HEK293 (cell line): ENCODE results near the gene PPP2R3A.

Experiments
- CTCF ChIA-PET: fragments of 350-600 bp; formaldehyde crosslinking; extraction: SDS; loops from one replicate; lab custom pipeline; 2021; ENCODE audit warnings: antibody characterized with exemption; lab: Yijun Ruan, JAX
- POLR2A ChIA-PET: fragments of 300-600 bp; formaldehyde crosslinking; extraction: SDS; loops from one replicate; lab custom pipeline; 2020; ENCODE audit warnings: antibody characterized with exemption, inconsistent platforms; lab: Yijun Ruan, JAX
- H3K27ac ChIP-seq: fragments of 200-500 bp; sonication (Bioruptor generic); 2 replicates; pipeline ENCODE4 v1.5.1; 2014; ENCODE audit warnings: low read depth, low read length, control low read depth, inconsistent platforms; ENCODE audit errors: extremely low read depth
- H3K36me3 ChIP-seq, 2 experiments: fragments of 200-500 bp in 1 of 2; sonication (Bioruptor generic) in 1 of 2; 1 replicate in 1 of 2; 2 replicates in 1 of 2; pipeline ENCODE4 v1.5.1; 2014 to 2017; ENCODE audit warnings: inconsistent platforms in 2 of 2, low read length in 2 of 2; ENCODE audit not compliant: control insufficient read depth in 2 of 2, insufficient read depth in 1 of 2
- H3K4me1 ChIP-seq: fragments of 200-500 bp; sonication (Bioruptor generic); 2 replicates; pipeline ENCODE4 v1.5.1; 2014; ENCODE audit warnings: mild to moderate bottlenecking, low read length, inconsistent platforms; ENCODE audit not compliant: control insufficient read depth, insufficient read depth
- H3K4me3 ChIP-seq: 2 replicates; pipeline ENCODE4 v1.5.1; 2011; ENCODE audit warnings: low read depth, mild to moderate bottlenecking, control low read depth, low read length, moderate library complexity
- H3K9me3 ChIP-seq: fragments of 200-500 bp; sonication (Bioruptor generic); 2 replicates; pipeline ENCODE4 v1.5.1; 2014; ENCODE audit warnings: low read depth, low read length, inconsistent platforms; ENCODE audit not compliant: control insufficient read depth, insufficient read depth
- BCL6B ChIP-seq: fragments of 450-650 bp; formaldehyde crosslinking; IDR thresholded peaks from 2 replicates; pipeline ENCODE4 v1.5.1; 2017; ENCODE audit warnings: missing biosample characterization, missing genetic modification characterization
- HOXC10 ChIP-seq: sonication (generic); formaldehyde crosslinking; IDR thresholded peaks from 2 replicates; pipeline ENCODE4 v1.8.1; 2023; ENCODE audit warnings: mild to moderate bottlenecking, missing genetic modification reagents
- KLF1 ChIP-seq: fragments of 450-650 bp; formaldehyde crosslinking; IDR thresholded peaks from 2 replicates; pipeline ENCODE4 v1.5.1; 2016; ENCODE audit warnings: missing biosample characterization, missing genetic modification characterization
- KLF17 ChIP-seq: fragments of 450-650 bp; formaldehyde crosslinking; IDR thresholded peaks from 2 replicates; pipeline ENCODE4 v1.5.1; 2016; ENCODE audit warnings: missing biosample characterization, missing genetic modification characterization
- KLF7 ChIP-seq: fragments of 450-650 bp; formaldehyde crosslinking; IDR thresholded peaks from 2 replicates; pipeline ENCODE4 v1.5.1; 2016; ENCODE audit warnings: missing biosample characterization, missing genetic modification characterization, borderline replicate concordance
- KLF8 ChIP-seq: fragments of 450-650 bp; formaldehyde crosslinking; IDR thresholded peaks from 2 replicates; pipeline ENCODE4 v1.5.1; 2016; ENCODE audit warnings: missing biosample characterization, missing genetic modification characterization
- KLF9 ChIP-seq: fragments of 450-650 bp; formaldehyde crosslinking; IDR thresholded peaks from 2 replicates; pipeline ENCODE4 v1.5.1; 2016; ENCODE audit warnings: missing biosample characterization, missing genetic modification characterization, low read depth
- MYNN ChIP-seq: fragments of 450-650 bp; formaldehyde crosslinking; IDR thresholded peaks from 2 replicates; pipeline ENCODE4 v1.5.1; 2016; ENCODE audit warnings: missing biosample characterization, missing genetic modification characterization, borderline replicate concordance
- MZF1 ChIP-seq: fragments of 450-650 bp; formaldehyde crosslinking; IDR thresholded peaks from 2 replicates; pipeline ENCODE4 v1.5.1; 2017; ENCODE audit warnings: missing biosample characterization, missing genetic modification characterization, borderline replicate concordance
- PRDM1 ChIP-seq: fragments of 450-650 bp; formaldehyde crosslinking; IDR thresholded peaks from 2 replicates; pipeline ENCODE4; 2016; ENCODE audit warnings: missing biosample characterization, missing genetic modification characterization
- PRDM6 ChIP-seq: fragments of 450-650 bp; formaldehyde crosslinking; IDR thresholded peaks from 2 replicates; pipeline ENCODE4 v1.5.1; 2017; ENCODE audit warnings: missing biosample characterization, missing genetic modification characterization
- ZBTB17 ChIP-seq: fragments of 450-650 bp; formaldehyde crosslinking; IDR thresholded peaks from 2 replicates; pipeline ENCODE4 v1.5.1; 2016; ENCODE audit warnings: missing biosample characterization, missing genetic modification characterization
- ZBTB20 ChIP-seq: fragments of 450-650 bp; formaldehyde crosslinking; IDR thresholded peaks from 2 replicates; pipeline ENCODE4 v1.5.1; 2016; ENCODE audit warnings: missing biosample characterization, missing genetic modification characterization
- ZBTB8A ChIP-seq: fragments of 450-650 bp; formaldehyde crosslinking; IDR thresholded peaks from 2 replicates; pipeline ENCODE4 v1.5.1; 2016; ENCODE audit warnings: missing biosample characterization, missing genetic modification characterization
- ZFHX2 ChIP-seq: fragments of 450-650 bp; formaldehyde crosslinking; conservative IDR thresholded peaks from 2 replicates; pipeline ENCODE4 v1.5.1; 2016; ENCODE audit warnings: missing biosample characterization, missing genetic modification characterization
- ZIC2 ChIP-seq: fragments of 450-650 bp; formaldehyde crosslinking; IDR thresholded peaks from 2 replicates; pipeline ENCODE4 v1.5.1; 2016; ENCODE audit warnings: missing biosample characterization, missing genetic modification characterization
- ZNF174 ChIP-seq: fragments of 450-650 bp; formaldehyde crosslinking; IDR thresholded peaks from 2 replicates; pipeline ENCODE4 v1.5.0; 2017; ENCODE audit warnings: missing biosample characterization, mild to moderate bottlenecking, missing genetic modification characterization
- ZNF202 ChIP-seq: fragments of 450-650 bp; formaldehyde crosslinking; IDR thresholded peaks from 2 replicates; pipeline ENCODE4 v1.5.1; 2016; ENCODE audit warnings: missing biosample characterization, missing genetic modification characterization, borderline replicate concordance
- ZNF211 ChIP-seq: fragments of 450-650 bp; formaldehyde crosslinking; IDR thresholded peaks from 2 replicates; pipeline ENCODE4 v1.5.1; 2016; ENCODE audit warnings: low read depth, missing biosample characterization, missing genetic modification characterization
- ZNF248 ChIP-seq: fragments of 450-650 bp; formaldehyde crosslinking; IDR thresholded peaks from 2 replicates; pipeline ENCODE4 v1.5.1; 2017; ENCODE audit warnings: missing biosample characterization, missing genetic modification characterization
- ZNF266 ChIP-seq: fragments of 450-650 bp; formaldehyde crosslinking; IDR thresholded peaks from 2 replicates; pipeline ENCODE4 v1.5.1; 2016; ENCODE audit warnings: missing biosample characterization, missing genetic modification characterization, low read depth
- ZNF404 ChIP-seq: fragments of 450-650 bp; formaldehyde crosslinking; IDR thresholded peaks from 2 replicates; pipeline ENCODE4 v1.5.1; 2017; ENCODE audit warnings: missing biosample characterization, missing genetic modification characterization
- ZNF510 ChIP-seq: fragments of 450-650 bp; formaldehyde crosslinking; IDR thresholded peaks from 2 replicates; pipeline ENCODE4 v1.5.1; 2018; ENCODE audit warnings: mild to moderate bottlenecking, missing genetic modification characterization, missing biosample characterization; ENCODE audit not compliant: insufficient replicate concordance
- ZNF621 ChIP-seq: fragments of 450-650 bp; formaldehyde crosslinking; IDR thresholded peaks from 2 replicates; pipeline ENCODE4 v1.5.1; 2017; ENCODE audit warnings: missing biosample characterization, missing genetic modification characterization
- ZNF629 ChIP-seq: fragments of 450-650 bp; formaldehyde crosslinking; IDR thresholded peaks from 2 replicates; pipeline ENCODE4 v1.5.1; 2017; ENCODE audit warnings: missing biosample characterization, missing genetic modification characterization
- ZNF658 ChIP-seq: fragments of 450-650 bp; formaldehyde crosslinking; IDR thresholded peaks from 2 replicates; pipeline ENCODE4; 2016; ENCODE audit warnings: missing biosample characterization, missing genetic modification characterization
- ZNF670 ChIP-seq: fragments of 450-650 bp; formaldehyde crosslinking; IDR thresholded peaks from 2 replicates; pipeline ENCODE4 v1.5.1; 2016; ENCODE audit warnings: missing biosample characterization, missing genetic modification characterization, low read depth
- ZNF777 ChIP-seq: fragments of 450-650 bp; formaldehyde crosslinking; IDR thresholded peaks from 2 replicates; pipeline ENCODE4 v1.5.1; 2017; ENCODE audit warnings: missing biosample characterization, missing genetic modification characterization, borderline replicate concordance
- ZNF792 ChIP-seq: fragments of 450-650 bp; formaldehyde crosslinking; IDR thresholded peaks from 2 replicates; pipeline ENCODE4 v1.5.1; 2016; ENCODE audit warnings: missing biosample characterization, missing genetic modification characterization
- ZNF837 ChIP-seq: fragments of 450-650 bp; formaldehyde crosslinking; IDR thresholded peaks from 2 replicates; pipeline ENCODE4 v1.5.1; 2016; ENCODE audit warnings: missing biosample characterization, missing genetic modification characterization
- ZSCAN16 ChIP-seq: fragments of 450-650 bp; formaldehyde crosslinking; IDR thresholded peaks from 2 replicates; pipeline ENCODE4 v1.5.1; 2016; ENCODE audit warnings: missing biosample characterization, missing genetic modification characterization
- TF ChIP-seq, protein P1 (sequence below): fragments of 450-650 bp; formaldehyde crosslinking; IDR thresholded peaks from 2 replicates; pipeline ENCODE4 v1.5.1; 2016; ENCODE audit warnings: missing biosample characterization, missing genetic modification characterization

Gene PPP2R3A

DNA sequence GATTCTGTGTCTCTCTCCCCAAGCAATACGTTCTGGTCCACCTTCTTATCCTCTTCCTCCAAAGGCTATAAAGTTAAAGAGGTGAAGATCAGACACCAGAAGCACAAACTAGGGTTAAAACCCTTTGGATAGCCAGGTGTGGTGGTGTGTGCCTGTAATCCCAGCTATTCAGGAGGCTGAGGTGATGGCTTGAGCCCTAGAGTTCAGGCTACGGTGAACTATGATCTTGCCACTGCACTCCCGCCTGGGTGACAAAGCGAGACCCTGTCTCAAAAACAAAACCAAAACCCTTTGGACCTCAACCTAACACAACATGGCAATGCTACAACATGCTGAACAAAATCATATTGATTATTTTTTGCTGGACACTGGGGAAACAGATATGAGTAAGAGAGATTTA is 187.4 kb downstream of the PPP2R3A start (continued):
- TF ChIP-seq ZNF658 (tag by site-specific recombination) (no peak), ZNF202 (tag by site-specific recombination) (no peak), ZNF629 (tag by site-specific recombination) (no peak), ZBTB8A (tag by site-specific recombination) (no peak), KLF7 (no peak), ZNF404 (no peak)

DNA sequence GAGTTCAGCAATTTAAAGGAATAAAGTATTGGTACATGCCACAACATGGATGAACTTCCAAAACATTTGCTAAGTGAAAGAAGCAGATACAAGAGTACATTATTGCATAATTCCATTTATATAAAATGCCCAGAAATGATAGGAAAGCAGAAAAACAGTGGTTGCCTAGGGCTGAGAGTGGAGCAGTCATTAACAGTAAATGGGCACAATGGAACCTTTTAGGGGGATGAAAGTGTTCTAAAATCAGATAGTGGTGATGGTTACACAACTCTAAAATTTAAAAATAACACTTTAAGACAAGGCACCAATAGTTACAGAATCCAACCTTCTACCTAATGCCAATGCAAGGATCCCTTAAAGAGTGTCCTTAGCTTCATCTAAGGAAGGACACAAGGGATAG is 196.0 kb downstream of the PPP2R3A start:
- peaks cover 8% of the 10 kb centered on the region for H3K4me1 ChIP-seq
- CTCF ChIA-PET: interaction anchor here (0.6 kb wide), 1 partner anchor 25 kb away, joined by 3 read pairs; no protein-coding TSS in a partner anchor
- no peak for TF ChIP-seq ZSCAN16 (tag by site-specific recombination)
- no peak for TF ChIP-seq MZF1
- TF ChIP-seq ZBTB20: no peak
- no peak for TF ChIP-seq ZNF248 (tag by site-specific recombination)
- no peak for TF ChIP-seq ZNF792 (tag by site-specific recombination)
- TF ChIP-seq KLF8: no peak
- TF ChIP-seq BCL6B (tag by site-specific recombination): no peak
- no peak for TF ChIP-seq ZNF670 (tag by site-specific recombination)
- TF ChIP-seq, protein P1, sequence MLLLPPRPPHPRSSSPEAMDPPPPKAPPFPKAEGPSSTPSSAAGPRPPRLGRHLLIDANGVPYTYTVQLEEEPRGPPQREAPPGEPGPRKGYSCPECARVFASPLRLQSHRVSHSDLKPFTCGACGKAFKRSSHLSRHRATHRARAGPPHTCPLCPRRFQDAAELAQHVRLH (tag by site-specific recombination): no peak
- TF ChIP-seq ZNF510 (tag by site-specific recombination): no peak
- TF ChIP-seq PRDM1 (tag by site-specific recombination): no peak
- TF ChIP-seq ZIC2: no peak
- TF ChIP-seq KLF17: no peak
- no peak for TF ChIP-seq ZNF621 (tag by site-specific recombination)
- no peak for TF ChIP-seq ZNF837
- no peak for TF ChIP-seq KLF1 (tag by site-specific recombination)
- TF ChIP-seq ZNF211 (tag by site-specific recombination): no peak
- no peak for TF ChIP-seq MYNN (tag by site-specific recombination)
- H3K4me3 ChIP-seq: no peak overlapping the region
- POLR2A ChIA-PET: no interaction called here
- no peak overlapping the region for H3K27ac ChIP-seq
- H3K9me3 ChIP-seq: no peaks in the 10 kb centered on the region
- no peaks in the 10 kb centered on the region for H3K36me3 ChIP-seq

GRCh38 chr3:136162322-136162721 is 196.8 kb downstream of the PPP2R3A start:
- H3K27ac ChIP-seq: no peak overlapping the region
- H3K4me3 ChIP-seq: no peak overlapping the region
- ChIA-PET POLR2A (interaction anchor here (0.6 kb wide), 1 partner anchor 16 kb away, joined by 9 read pairs; no protein-coding TSS in a partner anchor), CTCF (no interaction called here)
- peaks cover 13% of the 10 kb centered on the region for H3K4me1 ChIP-seq
- H3K36me3 ChIP-seq: no peaks in the 10 kb centered on the region
- H3K9me3 ChIP-seq: no peaks in the 10 kb centered on the region
- TF ChIP-seq ZNF792 (tag by site-specific recombination) (no peak), ZNF174 (no peak), ZBTB17 (tag by site-specific recombination) (no peak), ZFHX2 (tag by site-specific recombination) (no peak), PRDM6 (tag by site-specific recombination) (no peak), ZNF777 (tag by site-specific recombination) (no peak), KLF9 (no peak), ZNF266 (tag by site-specific recombination) (no peak), HOXC10 (CRISPR knock-in tag) (no peak)
